ENCODE measurements around the gene SLC22A23.

Gene SLC22A23

GRCh38 chr6:3229566-3230178, 227.2 kb downstream of the SLC22A23 start:
- DNase-seq: peak; percentile 67
- Mint-ChIP-seq H3K9me3 (no peaks in the 10 kb centered on the region), H3K27ac (peak overlapping the region; percentile 57), H3K27me3 (ENCODE audit: low read depth, poor library complexity) (peaks cover 17% of the 10 kb centered on the region), H3K36me3 (ENCODE audit: low read depth) (peaks cover 9% of the 10 kb centered on the region), H3K4me3 (peak overlapping the region; percentile 94), H3K4me1 (peaks cover 73% of the 10 kb centered on the region)
- no peak for TF ChIP-seq CTCF (IDR thresholded peaks at IDR 0.05)

- H3K27me3 Mint-ChIP-seq (ENCODE audit: low read depth, poor library complexity): peaks cover 17% of the 10 kb centered on the region
- peak; percentile 72 for DNase-seq
- H3K4me3 Mint-ChIP-seq: peak overlapping the region; percentile 94
- H3K4me1 Mint-ChIP-seq: peaks cover 73% of the 10 kb centered on the region
- H3K36me3 Mint-ChIP-seq (ENCODE audit: low read depth): peaks cover 17% of the 10 kb centered on the region
- no peak for TF ChIP-seq CTCF (IDR thresholded peaks at IDR 0.05)
- H3K9me3 Mint-ChIP-seq: no peaks in the 10 kb centered on the region
- H3K27ac Mint-ChIP-seq: peak overlapping the region; percentile 81
Measured at GRCh38 chr6:3228771-3229565, 227.9 kb downstream of the SLC22A23 start.

GRCh38 chr6:3228046-3228671, 228.7 kb downstream of the SLC22A23 start:
- Mint-ChIP-seq H3K27ac (no peak overlapping the region), H3K36me3 (ENCODE audit: low read depth) (peaks cover 24% of the 10 kb centered on the region), H3K27me3 (ENCODE audit: low read depth, poor library complexity) (peaks cover 17% of the 10 kb centered on the region), H3K4me1 (peaks cover 70% of the 10 kb centered on the region), H3K4me3 (peak overlapping the region; percentile 94), H3K9me3 (no peaks in the 10 kb centered on the region)
- TF ChIP-seq CTCF (IDR thresholded peaks at IDR 0.05): no peak
- peak; percentile 80 for DNase-seq

- Mint-ChIP-seq H3K27me3 (ENCODE audit: low read depth, poor library complexity) (peaks cover 17% of the 10 kb centered on the region), H3K4me3 (peak within 1 kb of the TSS; percentile 94), H3K36me3 (ENCODE audit: low read depth) (peaks cover 24% of the 10 kb centered on the region), H3K9me3 (no peaks in the 10 kb centered on the region), H3K27ac (no peak within 1 kb of the TSS), H3K4me1 (peaks cover 64% of the 10 kb centered on the region)
- peak; percentile 90 for DNase-seq
- TF ChIP-seq CTCF (IDR thresholded peaks at IDR 0.05): no peak
Measured at GRCh38 chr6:3227363-3228045, 229.3 kb downstream of the SLC22A23 start, which contains the start of gene TUBB2B. TSS of gene TUBB2B (minus strand) at chr6:3227653. CDS start at chr6:3227543, 110 bp downstream.

- peak; percentile 68 for DNase-seq
- peaks cover 5% of the 10 kb centered on the region for H3K9me3 Mint-ChIP-seq
- H3K27ac Mint-ChIP-seq: no peak overlapping the region
- no peak for TF ChIP-seq CTCF (IDR thresholded peaks at IDR 0.05)
- peaks cover 56% of the 10 kb centered on the region for H3K4me1 Mint-ChIP-seq
- peak overlapping the region; percentile 94 for H3K4me3 Mint-ChIP-seq
- H3K36me3 Mint-ChIP-seq (ENCODE audit: low read depth): peaks cover 24% of the 10 kb centered on the region
- H3K27me3 Mint-ChIP-seq (ENCODE audit: low read depth, poor library complexity): peaks cover 23% of the 10 kb centered on the region
Measured at GRCh38 chr6:3226481-3227362, 230.1 kb downstream of the SLC22A23 start.
